Coronary artery (tissue), 2 donors: ENCODE results near the gene ZPR1.

Experiments
- DNase-seq: peaks from one replicate; pipeline ENCODE4 v3.0.0-alpha.2; 2017; ENCODE audit warnings: low spot score
- H3K27ac ChIP-seq, 2 donors: fragments of 200-600 bp; sonication (generic); one replicate each; pipeline ENCODE4 v1.5.1; 2016 to 2019
- H3K4me3 ChIP-seq: fragments of 200-600 bp; sonication (generic); 2 replicates; pipeline ENCODE4 v1.5.1; 2016; ENCODE audit warnings: mild to moderate bottlenecking, moderate library complexity
- CTCF ChIP-seq: fragments of 200-600 bp; sonication (generic); IDR thresholded peaks from one replicate; pipeline ENCODE4 v1.5.1; 2019; ENCODE audit warnings: antibody characterized with exemption

The ZPR1 gene

GRCh38 chr11:116833491-116833815 is 45.6 kb upstream of the ZPR1 start:
- H3K4me3 ChIP-seq: no peak overlapping the region
- DNase-seq: no peak
- TF ChIP-seq CTCF: no peak
- no peak overlapping the region for H3K27ac ChIP-seq

- Histone ChIP-seq H3K27ac (no peak overlapping the region), H3K4me3 (no peak overlapping the region)
- no peak for DNase-seq
- TF ChIP-seq CTCF: no peak
These were observed 44.8 kb upstream of the ZPR1 start for GRCh38 chr11:116832350-116833290.

- TF ChIP-seq CTCF: no peak
- no peak for DNase-seq
- Histone ChIP-seq H3K27ac (no peak overlapping the region), H3K4me3 (no peak overlapping the region)
These were observed 44.0 kb upstream of the ZPR1 start for GRCh38 chr11:116831790-116832349.

- H3K4me3 ChIP-seq: no peak overlapping the region
- H3K27ac ChIP-seq: no peak overlapping the region
- no peak for TF ChIP-seq CTCF
- DNase-seq: no peak
These were observed 42.5 kb upstream of the ZPR1 start for GRCh38 chr11:116830184-116830912.

GRCh38 chr11:116829525-116830183 is 41.8 kb upstream of the ZPR1 start, which contains the start of gene APOC3:
TSS of gene APOC3 (plus strand) at chr11:116829907. CDS start at chr11:116830583, 676 bp downstream.
- no peak within 1 kb of the TSS for H3K27ac ChIP-seq
- DNase-seq: no peak
- no peak for TF ChIP-seq CTCF
- H3K4me3 ChIP-seq: no peak within 1 kb of the TSS

GRCh38 chr11:116828632-116829524 is 41.1 kb upstream of the ZPR1 start:
- no peak for TF ChIP-seq CTCF
- Histone ChIP-seq H3K27ac (no peak overlapping the region), H3K4me3 (no peak overlapping the region)
- no peak for DNase-seq
